GM06990 (cell line): ENCODE data around the gene BSN.

Experiments used
- DNase-seq: peaks from one replicate; pipeline ENCODE4 v3.0.0-alpha.2; 2011; ENCODE audit not compliant: insufficient read length; ENCODE audit errors: extremely low read depth
- H3K27me3 ChIP-seq: replicated peaks from 2 replicates; pipeline ENCODE4 v1.6.0; 2011; ENCODE audit warnings: low read length; ENCODE audit not compliant: control insufficient read depth, insufficient read depth
- H3K36me3 ChIP-seq: 2 replicates; pipeline ENCODE4 v1.5.1; 2011; ENCODE audit warnings: low read length; ENCODE audit not compliant: control insufficient read depth, insufficient read depth
- H3K4me3 ChIP-seq: replicated peaks from 2 replicates; pipeline ENCODE4 v1.5.1; 2011; ENCODE audit warnings: low read depth, mild to moderate bottlenecking, control low read depth, low read length
- TF ChIP-seq, protein P1 (sequence below): IDR thresholded peaks from 2 replicates; pipeline ENCODE4 v1.5.1; 2011; ENCODE audit warnings: low read length, control low read depth, mild to moderate bottlenecking, inconsistent platforms; ENCODE audit not compliant: insufficient read depth, poor library complexity, severe bottlenecking

BSN gene

DNA sequence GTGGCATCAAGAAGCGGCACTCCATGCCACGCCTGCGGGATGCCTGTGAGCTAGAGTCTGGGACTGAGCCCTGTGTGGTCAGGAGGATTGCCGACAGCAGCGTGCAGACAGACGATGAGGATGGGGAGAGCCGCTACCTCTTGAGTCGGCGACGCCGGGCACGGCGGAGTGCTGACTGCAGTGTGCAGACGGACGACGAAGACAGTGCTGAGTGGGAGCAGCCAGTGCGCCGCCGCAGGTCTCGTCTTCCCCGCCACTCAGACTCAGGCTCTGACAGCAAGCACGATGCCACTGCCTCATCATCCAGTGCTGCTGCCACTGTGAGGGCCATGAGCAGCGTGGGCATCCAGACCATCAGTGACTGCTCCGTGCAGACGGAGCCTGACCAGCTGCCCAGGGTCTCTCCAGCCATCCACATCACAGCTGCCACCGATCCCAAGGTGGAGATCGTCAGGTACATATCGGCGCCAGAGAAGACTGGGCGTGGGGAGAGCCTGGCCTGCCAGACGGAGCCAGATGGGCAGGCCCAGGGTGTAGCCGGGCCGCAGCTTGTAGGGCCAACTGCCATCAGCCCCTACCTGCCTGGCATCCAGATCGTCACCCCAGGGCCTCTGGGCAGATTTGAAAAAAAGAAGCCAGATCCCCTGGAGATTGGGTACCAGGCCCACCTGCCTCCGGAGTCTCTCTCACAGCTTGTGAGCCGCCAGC lies 103.1 kb downstream of the BSN start:
- TF ChIP-seq, protein P1, sequence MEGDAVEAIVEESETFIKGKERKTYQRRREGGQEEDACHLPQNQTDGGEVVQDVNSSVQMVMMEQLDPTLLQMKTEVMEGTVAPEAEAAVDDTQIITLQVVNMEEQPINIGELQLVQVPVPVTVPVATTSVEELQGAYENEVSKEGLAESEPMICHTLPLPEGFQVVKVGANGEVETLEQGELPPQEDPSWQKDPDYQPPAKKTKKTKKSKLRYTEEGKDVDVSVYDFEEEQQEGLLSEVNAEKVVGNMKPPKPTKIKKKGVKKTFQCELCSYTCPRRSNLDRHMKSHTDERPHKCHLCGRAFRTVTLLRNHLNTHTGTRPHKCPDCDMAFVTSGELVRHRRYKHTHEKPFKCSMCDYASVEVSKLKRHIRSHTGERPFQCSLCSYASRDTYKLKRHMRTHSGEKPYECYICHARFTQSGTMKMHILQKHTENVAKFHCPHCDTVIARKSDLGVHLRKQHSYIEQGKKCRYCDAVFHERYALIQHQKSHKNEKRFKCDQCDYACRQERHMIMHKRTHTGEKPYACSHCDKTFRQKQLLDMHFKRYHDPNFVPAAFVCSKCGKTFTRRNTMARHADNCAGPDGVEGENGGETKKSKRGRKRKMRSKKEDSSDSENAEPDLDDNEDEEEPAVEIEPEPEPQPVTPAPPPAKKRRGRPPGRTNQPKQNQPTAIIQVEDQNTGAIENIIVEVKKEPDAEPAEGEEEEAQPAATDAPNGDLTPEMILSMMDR: no peak
- no peak overlapping the region for H3K4me3 ChIP-seq
- no peaks in the 10 kb centered on the region for H3K36me3 ChIP-seq
- DNase-seq: no peak
- no peaks in the 10 kb centered on the region for H3K27me3 ChIP-seq

DNA sequence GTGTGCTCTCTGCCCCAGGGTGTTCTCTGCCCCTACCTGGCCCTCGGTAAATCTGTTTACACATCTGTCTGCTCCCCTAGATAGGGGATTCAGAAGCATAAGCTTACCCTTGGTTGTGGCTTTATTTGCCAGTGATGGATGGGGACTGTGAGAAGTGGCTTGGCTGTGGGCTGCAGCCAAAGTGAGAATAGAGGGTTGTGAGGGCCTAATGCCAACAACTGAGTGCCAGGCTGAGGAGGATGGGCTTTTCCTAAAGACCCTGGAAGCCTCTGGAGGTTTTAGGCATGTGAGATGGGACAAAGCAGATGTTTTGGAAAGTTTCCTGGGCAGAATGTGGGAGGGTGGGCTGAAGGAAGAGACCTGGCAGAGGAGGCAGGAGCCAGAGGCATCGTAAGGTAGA lies 104.4 kb downstream of the BSN start:
- Histone ChIP-seq H3K27me3 (no peaks in the 10 kb centered on the region), H3K36me3 (no peaks in the 10 kb centered on the region), H3K4me3 (no peak overlapping the region)
- DNase-seq: no peak
- TF ChIP-seq, protein P1: no peak

DNA sequence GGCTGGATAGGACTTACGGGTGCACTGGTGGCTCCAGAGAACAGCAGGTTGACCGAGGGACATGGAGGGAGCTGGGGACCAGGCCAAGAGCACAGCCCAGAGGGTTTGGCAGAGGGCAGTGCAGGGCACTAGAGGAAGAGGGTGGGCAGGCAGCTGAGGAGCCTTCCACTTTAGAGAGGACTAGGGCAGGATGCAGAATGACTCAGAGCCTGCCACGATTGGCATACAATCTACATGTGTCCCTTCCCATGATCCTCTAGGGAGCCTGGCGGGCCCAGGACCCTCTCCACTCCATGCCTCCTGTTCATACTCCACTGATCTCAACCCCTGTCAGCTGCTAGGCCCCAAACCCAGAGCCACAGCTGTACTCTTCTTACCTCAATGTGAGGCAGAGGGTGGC lies 105.5 kb downstream of the BSN start:
- Histone ChIP-seq H3K27me3 (no peaks in the 10 kb centered on the region), H3K36me3 (no peaks in the 10 kb centered on the region), H3K4me3 (no peak overlapping the region)
- DNase-seq: no peak
- TF ChIP-seq, protein P1: no peak

DNA sequence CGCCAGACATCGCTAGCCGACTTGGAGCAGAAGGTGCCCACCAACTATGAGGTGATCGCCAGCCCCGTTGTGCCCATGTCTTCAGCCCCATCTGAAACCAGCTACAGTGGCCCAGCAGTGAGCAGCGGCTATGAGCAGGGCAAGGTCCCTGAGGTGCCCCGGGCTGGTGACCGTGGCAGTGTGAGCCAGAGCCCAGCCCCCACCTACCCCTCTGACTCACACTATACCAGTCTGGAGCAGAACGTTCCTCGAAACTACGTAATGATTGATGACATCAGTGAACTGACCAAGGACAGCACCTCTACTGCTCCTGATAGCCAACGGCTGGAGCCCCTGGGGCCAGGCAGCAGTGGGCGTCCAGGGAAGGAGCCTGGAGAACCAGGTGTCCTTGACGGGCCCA lies 107.0 kb downstream of the BSN start:
- no peak overlapping the region for H3K4me3 ChIP-seq
- TF ChIP-seq, protein P1: no peak
- H3K27me3 ChIP-seq: no peaks in the 10 kb centered on the region
- H3K36me3 ChIP-seq: no peaks in the 10 kb centered on the region
- no peak for DNase-seq

DNA sequence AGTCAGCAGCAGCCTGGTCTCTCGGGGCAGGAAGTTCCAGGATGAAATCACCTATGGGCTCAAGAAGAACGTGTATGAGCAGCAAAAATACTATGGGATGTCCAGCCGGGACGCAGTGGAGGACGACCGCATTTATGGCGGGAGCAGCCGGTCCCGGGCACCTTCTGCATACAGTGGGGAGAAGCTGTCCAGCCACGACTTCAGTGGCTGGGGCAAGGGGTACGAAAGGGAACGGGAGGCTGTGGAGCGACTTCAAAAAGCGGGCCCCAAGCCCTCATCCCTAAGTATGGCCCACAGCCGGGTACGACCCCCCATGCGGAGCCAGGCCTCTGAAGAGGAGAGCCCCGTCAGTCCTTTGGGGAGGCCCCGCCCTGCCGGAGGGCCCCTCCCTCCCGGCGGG lies 107.7 kb downstream of the BSN start:
- no peaks in the 10 kb centered on the region for H3K36me3 ChIP-seq
- H3K27me3 ChIP-seq: no peaks in the 10 kb centered on the region
- DNase-seq: no peak
- H3K4me3 ChIP-seq: no peak overlapping the region
- TF ChIP-seq, protein P1: no peak
